Ovary (tissue), 3 donors: Measurements from ENCODE around the gene FOXO6.

Source experiments
- CTCF ChIP-seq, 3 donors: fragments of 450-650 bp in 2 of 3; fragments of 200-600 bp in 1 of 3; IDR thresholded peaks; one replicate each; pipeline versions ENCODE4 v1.5.1 to v1.8.0; 2016 to 2022; ENCODE audit warnings: antibody characterized with exemption in 3 of 3, mild to moderate bottlenecking in 1 of 3
- EP300 ChIP-seq: sonication (generic); formaldehyde crosslinking; IDR thresholded peaks from one replicate; pipeline ENCODE4 v1.6.1; 2017; ENCODE audit warnings: antibody characterized with exemption
- POLR2A ChIP-seq: fragments of 450-650 bp; IDR thresholded peaks from one replicate; pipeline ENCODE4 v1.6.1; 2017; ENCODE audit warnings: antibody characterized with exemption, mild to moderate bottlenecking, moderate library complexity
- donor health status: DM: no; HTN: no; CAD: no.

GRCh38 chr1:41407664-41408252 lies 46.5 kb downstream of the FOXO6 start:
- TF ChIP-seq CTCF (IDR thresholded peaks at IDR 0.05), result no peak
- TF ChIP-seq EP300, result no peak
- TF ChIP-seq POLR2A, result no peak
